Caco-2 (cell line): ENCODE data around the gene INO80. TPM values are rescaled to one million over a fixed set of nuclear protein-coding genes. Genes with fewer than 3 reads are reported as not detected.

Experiments
- BruUV-seq: library from RNA; stranded (reverse); fragments of 400-500 nt; replicated peaks from 2 replicates; lab custom pipeline; 2021; lab: Mats Ljungman, UMichigan
- CTCF ChIA-PET: fragments of 300-600 bp; sonication (Branson Sonifier 250); formaldehyde crosslinking; loops from one replicate; lab custom pipeline; 2022; ENCODE audit warnings: antibody characterized with exemption; lab: Charles Lee
- POLR2A ChIA-PET: fragments of 300-600 bp; sonication (Branson Sonifier 250); formaldehyde crosslinking; loops from one replicate; lab custom pipeline; 2022; ENCODE audit warnings: antibody characterized with exemption; lab: Charles Lee
- DNase-seq, 2 experiments: peaks; one replicate each; pipeline versions ENCODE4 v3.0.0 to v3.0.0-alpha.2; 2020 to 2022
- H3K27me3 ChIP-seq: replicated peaks from 2 replicates; pipeline ENCODE4 v1.6.0; 2011; ENCODE audit warnings: low read length; ENCODE audit not compliant: control insufficient read depth, insufficient read depth
- H3K36me3 ChIP-seq: 2 replicates; pipeline ENCODE4 v1.5.1; 2011; ENCODE audit warnings: low read length; ENCODE audit not compliant: control insufficient read depth, insufficient read depth
- H3K4me1 ChIP-seq: fragments of 250-450 bp; sonication (Bioruptor Pico); 2 replicates; pipeline ENCODE4 v1.5.1; 2020; ENCODE audit warnings: mild to moderate bottlenecking
- H3K4me3 ChIP-seq: 2 replicates; pipeline ENCODE4 v1.5.1; 2011; ENCODE audit warnings: low read depth, mild to moderate bottlenecking, control low read depth, low read length
- H3K9me3 ChIP-seq: fragments of 250-450 bp; sonication (Bioruptor Pico); 2 replicates; pipeline ENCODE4 v1.5.1; 2020; ENCODE audit warnings: mild to moderate bottlenecking, moderate library complexity
- H3K27ac Mint-ChIP-seq: one replicate; pipeline ENCODE4 v1.8.0; 2022; ENCODE audit warnings: mixed read lengths; ENCODE audit not compliant: unreplicated experiment
- H3K27me3 Mint-ChIP-seq: one replicate; pipeline ENCODE4 v1.8.0; 2022; ENCODE audit warnings: mixed read lengths; ENCODE audit not compliant: insufficient read depth, unreplicated experiment
- H3K36me3 Mint-ChIP-seq: one replicate; pipeline ENCODE4 v1.8.0; 2022; ENCODE audit warnings: mild to moderate bottlenecking, mixed read lengths; ENCODE audit not compliant: insufficient read depth, unreplicated experiment
- H3K4me1 Mint-ChIP-seq: one replicate; pipeline ENCODE4 v1.8.0; 2022; ENCODE audit warnings: low read depth, mixed read lengths; ENCODE audit not compliant: unreplicated experiment
- H3K4me3 Mint-ChIP-seq: one replicate; pipeline ENCODE4 v1.8.0; 2022; ENCODE audit warnings: mild to moderate bottlenecking, moderate library complexity, mixed read lengths; ENCODE audit not compliant: unreplicated experiment
- H3K9me3 Mint-ChIP-seq: one replicate; pipeline ENCODE4 v1.8.0; 2022; ENCODE audit warnings: mixed read lengths; ENCODE audit not compliant: unreplicated experiment
- intact Hi-C: fragments of 100-400 bp; cut with micrococcal nuclease; formaldehyde crosslinking; loops from one replicate; pipeline ENCODE4 v1.10.0; 2022; ENCODE audit not compliant: unreplicated experiment
- total RNA-seq: library from RNA; stranded (reverse); gene quantifications from 2 replicates; pipeline ENCODE4 v1.2.3, GENCODE V29; 2022
- TF ChIP-seq, protein P1 (sequence below), 2 experiments: fragments of 200-600 bp in 1 of 2; IDR thresholded peaks; 1 replicate in 1 of 2; 2 replicates in 1 of 2; pipeline versions ENCODE4 v1.5.1 to v1.8.0; 2011 to 2022; ENCODE audit warnings: antibody characterized with exemption in 1 of 2, control low read depth in 1 of 2, inconsistent platforms in 1 of 2, low read depth in 1 of 2, low read length in 1 of 2, mild to moderate bottlenecking in 1 of 2, moderate library complexity in 1 of 2; ENCODE audit not compliant: insufficient read depth in 1 of 2, severe bottlenecking in 1 of 2, unreplicated experiment in 1 of 2

The INO80 gene
- total RNA-seq, 1 experiment from 2014 or later: 24.4 TPM

GRCh38 chr15:40952901-40953712 lies 163.0 kb downstream of the INO80 start, which contains the start of gene CHAC1:
TSS of gene CHAC1 (plus strand) at chr15:40953471. CDS start at chr15:40953584, 113 bp downstream.
- H3K4me3 ChIP-seq: peak within 1 kb of the TSS; percentile 94
- CTCF ChIA-PET: interaction anchor here (0.8 to 2.5 kb wide), 9 partner anchors 9 to 278 kb away, joined by 3 to 26 read pairs (median 4); partner anchors contain the start of genes CHP1, DLL4, SPINT1 and VPS18
- no TSS peak for BruUV-seq
- intact Hi-C loops: loop anchor here (1.0 to 5.0 kb wide), 4 partner anchors 12 to 49 kb away; partner anchors contain the start of gene DLL4
- peaks cover 15% of the 10 kb centered on the region for H3K4me1 Mint-ChIP-seq
- no peaks in the 10 kb centered on the region for H3K36me3 ChIP-seq
- H3K4me3 Mint-ChIP-seq: peak within 1 kb of the TSS; percentile 89
- DNase-seq: peak; percentile 97 to 98
- TF ChIP-seq, protein P1, sequence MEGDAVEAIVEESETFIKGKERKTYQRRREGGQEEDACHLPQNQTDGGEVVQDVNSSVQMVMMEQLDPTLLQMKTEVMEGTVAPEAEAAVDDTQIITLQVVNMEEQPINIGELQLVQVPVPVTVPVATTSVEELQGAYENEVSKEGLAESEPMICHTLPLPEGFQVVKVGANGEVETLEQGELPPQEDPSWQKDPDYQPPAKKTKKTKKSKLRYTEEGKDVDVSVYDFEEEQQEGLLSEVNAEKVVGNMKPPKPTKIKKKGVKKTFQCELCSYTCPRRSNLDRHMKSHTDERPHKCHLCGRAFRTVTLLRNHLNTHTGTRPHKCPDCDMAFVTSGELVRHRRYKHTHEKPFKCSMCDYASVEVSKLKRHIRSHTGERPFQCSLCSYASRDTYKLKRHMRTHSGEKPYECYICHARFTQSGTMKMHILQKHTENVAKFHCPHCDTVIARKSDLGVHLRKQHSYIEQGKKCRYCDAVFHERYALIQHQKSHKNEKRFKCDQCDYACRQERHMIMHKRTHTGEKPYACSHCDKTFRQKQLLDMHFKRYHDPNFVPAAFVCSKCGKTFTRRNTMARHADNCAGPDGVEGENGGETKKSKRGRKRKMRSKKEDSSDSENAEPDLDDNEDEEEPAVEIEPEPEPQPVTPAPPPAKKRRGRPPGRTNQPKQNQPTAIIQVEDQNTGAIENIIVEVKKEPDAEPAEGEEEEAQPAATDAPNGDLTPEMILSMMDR (IDR thresholded peaks at IDR 0.05; ENCODE audit: insufficient read depth in 1 of 2, low read depth in 1 of 2, low read length in 1 of 2, severe bottlenecking in 1 of 2, unreplicated experiment in 1 of 2): no peak
- H3K27me3 ChIP-seq: no peaks in the 10 kb centered on the region
- H3K27me3 Mint-ChIP-seq: no peaks in the 10 kb centered on the region
- POLR2A ChIA-PET: interaction anchor here (0.6 to 2.2 kb wide), 12 partner anchors 11 to 379 kb away, joined by 3 to 33 read pairs (median 4); partner anchors contain the start of genes CHP1, INO80, NUSAP1 and OIP5
- no peaks in the 10 kb centered on the region for H3K9me3 ChIP-seq
- H3K4me1 ChIP-seq: no peaks in the 10 kb centered on the region
- H3K9me3 Mint-ChIP-seq: no peaks in the 10 kb centered on the region
- peak within 1 kb of the TSS; percentile 99 for H3K27ac Mint-ChIP-seq
- peaks cover 59% of the 10 kb centered on the region for H3K36me3 Mint-ChIP-seq

DNA sequence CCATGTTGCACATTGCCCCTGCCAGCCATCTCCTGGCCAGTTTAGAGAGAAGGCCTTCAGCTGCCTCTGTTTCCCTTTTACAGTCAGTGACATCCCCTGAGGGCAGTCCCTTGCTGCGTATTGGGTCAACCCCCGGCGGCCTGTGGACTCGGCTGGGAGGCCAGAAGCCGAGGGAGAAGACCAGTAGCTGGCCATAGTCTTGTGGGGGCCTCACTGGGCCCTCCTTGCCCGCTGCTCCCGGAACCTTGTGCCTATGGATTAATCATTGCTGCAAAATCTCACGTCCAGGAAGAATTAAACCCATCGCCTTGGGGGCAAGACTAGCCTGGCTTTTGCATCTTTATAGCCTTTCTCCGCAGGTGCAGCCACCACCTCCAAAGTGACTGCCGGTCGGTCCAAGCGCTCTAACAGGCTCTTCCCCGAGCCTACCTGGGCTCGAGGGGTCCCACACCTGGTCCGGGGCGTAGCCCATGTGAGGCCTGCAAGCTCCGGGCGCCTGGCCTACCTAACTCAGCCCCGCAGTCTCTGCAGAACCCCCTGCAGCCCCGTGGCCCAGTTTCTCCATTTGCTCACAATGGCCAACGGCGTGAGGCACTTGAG lies 163.7 kb downstream of the INO80 start:
- Mint-ChIP-seq H3K27ac (peak overlapping the region; percentile 99), H3K9me3 (no peaks in the 10 kb centered on the region), H3K4me3 (peak overlapping the region; percentile 89), H3K4me1 (peaks cover 14% of the 10 kb centered on the region), H3K36me3 (peaks cover 52% of the 10 kb centered on the region), H3K27me3 (no peaks in the 10 kb centered on the region)
- no TSS peak for BruUV-seq
- Histone ChIP-seq H3K36me3 (no peaks in the 10 kb centered on the region), H3K4me1 (no peaks in the 10 kb centered on the region), H3K27me3 (no peaks in the 10 kb centered on the region), H3K9me3 (no peaks in the 10 kb centered on the region), H3K4me3 (peak overlapping the region; percentile 94)
- peak in 1 of 2 experiments; percentile 14 for DNase-seq
- POLR2A ChIA-PET: interaction anchor here (1.0 to 2.2 kb wide), 9 partner anchors 11 to 380 kb away, joined by 3 to 33 read pairs (median 4); partner anchors contain the start of genes CHP1, NUSAP1 and OIP5
- CTCF ChIA-PET: interaction anchor here (1.1 to 2.5 kb wide), 7 partner anchors 11 to 279 kb away, joined by 3 to 26 read pairs (median 5); partner anchors contain the start of genes CHP1, DLL4, SPINT1 and VPS18
- intact Hi-C loops: loop anchor here (2.0 to 5.0 kb wide), 2 partner anchors 20 to 50 kb away; no protein-coding TSS in a partner anchor
- TF ChIP-seq, protein P1 (IDR thresholded peaks at IDR 0.05; ENCODE audit: insufficient read depth in 1 of 2, low read depth in 1 of 2, low read length in 1 of 2, severe bottlenecking in 1 of 2, unreplicated experiment in 1 of 2): no peak

DNA sequence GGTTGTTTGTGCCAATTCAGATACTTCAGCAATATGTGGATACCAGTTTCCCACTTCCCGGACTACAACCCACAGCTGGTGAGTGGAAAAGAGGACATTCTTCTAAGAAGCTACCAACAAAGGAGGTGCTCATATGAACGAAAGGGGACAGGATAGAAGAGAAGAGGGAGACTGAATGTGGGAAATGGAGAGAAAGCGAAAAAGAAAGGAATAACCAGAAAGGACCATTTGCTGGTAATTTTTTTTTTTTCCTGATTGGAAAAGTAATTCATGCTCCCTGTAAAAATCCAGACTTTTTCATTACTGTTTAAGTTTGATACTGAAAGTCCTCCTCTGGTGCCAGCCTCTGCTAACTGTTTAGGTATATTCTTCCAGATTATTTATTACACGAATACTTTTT lies 164.3 kb downstream of the INO80 start:
- H3K36me3 ChIP-seq: no peaks in the 10 kb centered on the region
- no peaks in the 10 kb centered on the region for H3K9me3 ChIP-seq
- Mint-ChIP-seq H3K27me3 (no peaks in the 10 kb centered on the region), H3K27ac (peak overlapping the region; percentile 99), H3K4me1 (peaks cover 14% of the 10 kb centered on the region), H3K4me3 (peak overlapping the region; percentile 89), H3K9me3 (no peaks in the 10 kb centered on the region), H3K36me3 (peaks cover 48% of the 10 kb centered on the region)
- no peak overlapping the region for H3K4me3 ChIP-seq
- H3K27me3 ChIP-seq: no peaks in the 10 kb centered on the region
- intact Hi-C loops: loop anchor here (2.0 to 5.0 kb wide), 2 partner anchors 21 to 51 kb away; no protein-coding TSS in a partner anchor
- TF ChIP-seq, protein P1 (IDR thresholded peaks at IDR 0.05; ENCODE audit: insufficient read depth in 1 of 2, low read depth in 1 of 2, low read length in 1 of 2, severe bottlenecking in 1 of 2, unreplicated experiment in 1 of 2): no peak
- no peak for DNase-seq
- no peaks in the 10 kb centered on the region for H3K4me1 ChIP-seq
- BruUV-seq: TSS peak; percentile 84
- POLR2A ChIA-PET: no interaction called here
- CTCF ChIA-PET: interaction anchor here (0.8 to 1.6 kb wide), 3 partner anchors 10 to 57 kb away, joined by 3 to 6 read pairs (median 5); partner anchors contain the start of gene VPS18
